ENCODE results near the gene ACTN1. TPM values are rescaled to one million over a fixed set of nuclear protein-coding genes. Genes with fewer than 3 reads are reported as not detected.

The ACTN1 gene
- polyA plus RNA-seq, 1 of the 3 experiments (the other 2 are of a cell fraction): 319 TPM

DNA sequence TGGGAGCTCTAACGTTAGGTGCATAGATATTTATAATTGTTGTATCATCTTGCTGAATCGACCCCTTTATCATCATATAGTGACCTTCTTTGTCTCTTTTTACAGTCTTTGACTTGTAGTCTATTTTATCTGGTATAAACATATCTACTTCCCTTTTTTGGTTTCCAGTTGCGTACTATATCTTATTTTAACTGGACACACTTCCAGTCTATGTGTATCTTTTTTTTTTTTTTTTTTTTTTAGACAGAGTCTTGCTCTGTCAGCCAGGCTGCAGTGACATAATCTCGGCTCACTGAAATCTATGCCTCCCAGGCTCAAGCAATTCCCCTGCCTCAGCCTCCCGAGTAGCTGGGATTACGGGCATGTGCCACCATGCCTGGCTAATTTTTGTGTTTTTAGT lies 144.3 kb downstream of the ACTN1 start:
- TF ChIP-seq EZH2phosphoT487 (IDR thresholded peaks at IDR 0.05; ENCODE audit: borderline replicate concordance, low read depth): no peak
- no peak for TF ChIP-seq MEF2A (IDR thresholded peaks at IDR 0.05; ENCODE audit: borderline replicate concordance, low read depth)
- TF ChIP-seq MXI1 (IDR thresholded peaks at IDR 0.05; ENCODE audit: low read depth, low read length): no peak
- no peak for TF ChIP-seq TCF12 (IDR thresholded peaks at IDR 0.05)
- no peak for TF ChIP-seq NRF1 (IDR thresholded peaks at IDR 0.05; ENCODE audit: low read depth, low read length)
- TF ChIP-seq, protein P1, sequence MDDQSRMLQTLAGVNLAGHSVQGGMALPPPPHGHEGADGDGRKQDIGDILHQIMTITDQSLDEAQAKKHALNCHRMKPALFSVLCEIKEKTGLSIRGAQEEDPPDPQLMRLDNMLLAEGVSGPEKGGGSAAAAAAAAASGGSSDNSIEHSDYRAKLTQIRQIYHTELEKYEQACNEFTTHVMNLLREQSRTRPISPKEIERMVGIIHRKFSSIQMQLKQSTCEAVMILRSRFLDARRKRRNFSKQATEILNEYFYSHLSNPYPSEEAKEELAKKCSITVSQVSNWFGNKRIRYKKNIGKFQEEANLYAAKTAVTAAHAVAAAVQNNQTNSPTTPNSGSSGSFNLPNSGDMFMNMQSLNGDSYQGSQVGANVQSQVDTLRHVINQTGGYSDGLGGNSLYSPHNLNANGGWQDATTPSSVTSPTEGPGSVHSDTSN (IDR thresholded peaks at IDR 0.05): no peak
- TF ChIP-seq GABPA (IDR thresholded peaks at IDR 0.05; ENCODE audit: low read depth): no peak
- TF ChIP-seq, protein P2, sequence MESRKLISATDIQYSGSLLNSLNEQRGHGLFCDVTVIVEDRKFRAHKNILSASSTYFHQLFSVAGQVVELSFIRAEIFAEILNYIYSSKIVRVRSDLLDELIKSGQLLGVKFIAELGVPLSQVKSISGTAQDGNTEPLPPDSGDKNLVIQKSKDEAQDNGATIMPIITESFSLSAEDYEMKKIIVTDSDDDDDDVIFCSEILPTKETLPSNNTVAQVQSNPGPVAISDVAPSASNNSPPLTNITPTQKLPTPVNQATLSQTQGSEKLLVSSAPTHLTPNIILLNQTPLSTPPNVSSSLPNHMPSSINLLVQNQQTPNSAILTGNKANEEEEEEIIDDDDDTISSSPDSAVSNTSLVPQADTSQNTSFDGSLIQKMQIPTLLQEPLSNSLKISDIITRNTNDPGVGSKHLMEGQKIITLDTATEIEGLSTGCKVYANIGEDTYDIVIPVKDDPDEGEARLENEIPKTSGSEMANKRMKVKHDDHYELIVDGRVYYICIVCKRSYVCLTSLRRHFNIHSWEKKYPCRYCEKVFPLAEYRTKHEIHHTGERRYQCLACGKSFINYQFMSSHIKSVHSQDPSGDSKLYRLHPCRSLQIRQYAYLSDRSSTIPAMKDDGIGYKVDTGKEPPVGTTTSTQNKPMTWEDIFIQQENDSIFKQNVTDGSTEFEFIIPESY (IDR thresholded peaks at IDR 0.05; ENCODE audit: borderline replicate concordance, low read depth): no peak
- no peak for TF ChIP-seq RXRA (IDR thresholded peaks at IDR 0.05; ENCODE audit: borderline replicate concordance, low read depth)
- TF ChIP-seq TEAD4 (IDR thresholded peaks at IDR 0.05; ENCODE audit: borderline replicate concordance, insufficient read depth): no peak
- TF ChIP-seq, protein P3, sequence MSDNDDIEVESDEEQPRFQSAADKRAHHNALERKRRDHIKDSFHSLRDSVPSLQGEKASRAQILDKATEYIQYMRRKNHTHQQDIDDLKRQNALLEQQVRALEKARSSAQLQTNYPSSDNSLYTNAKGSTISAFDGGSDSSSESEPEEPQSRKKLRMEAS (IDR thresholded peaks at IDR 0.05; ENCODE audit: low read depth): no peak
- TF ChIP-seq RFX5 (IDR thresholded peaks at IDR 0.05; ENCODE audit: low read length): no peak
- no peak for TF ChIP-seq FOSL2 (IDR thresholded peaks at IDR 0.05; ENCODE audit: borderline replicate concordance, low read depth)
- TF ChIP-seq SMC3 (IDR thresholded peaks at IDR 0.05; ENCODE audit: low read depth, low read length): no peak
- TF ChIP-seq, protein P4, sequence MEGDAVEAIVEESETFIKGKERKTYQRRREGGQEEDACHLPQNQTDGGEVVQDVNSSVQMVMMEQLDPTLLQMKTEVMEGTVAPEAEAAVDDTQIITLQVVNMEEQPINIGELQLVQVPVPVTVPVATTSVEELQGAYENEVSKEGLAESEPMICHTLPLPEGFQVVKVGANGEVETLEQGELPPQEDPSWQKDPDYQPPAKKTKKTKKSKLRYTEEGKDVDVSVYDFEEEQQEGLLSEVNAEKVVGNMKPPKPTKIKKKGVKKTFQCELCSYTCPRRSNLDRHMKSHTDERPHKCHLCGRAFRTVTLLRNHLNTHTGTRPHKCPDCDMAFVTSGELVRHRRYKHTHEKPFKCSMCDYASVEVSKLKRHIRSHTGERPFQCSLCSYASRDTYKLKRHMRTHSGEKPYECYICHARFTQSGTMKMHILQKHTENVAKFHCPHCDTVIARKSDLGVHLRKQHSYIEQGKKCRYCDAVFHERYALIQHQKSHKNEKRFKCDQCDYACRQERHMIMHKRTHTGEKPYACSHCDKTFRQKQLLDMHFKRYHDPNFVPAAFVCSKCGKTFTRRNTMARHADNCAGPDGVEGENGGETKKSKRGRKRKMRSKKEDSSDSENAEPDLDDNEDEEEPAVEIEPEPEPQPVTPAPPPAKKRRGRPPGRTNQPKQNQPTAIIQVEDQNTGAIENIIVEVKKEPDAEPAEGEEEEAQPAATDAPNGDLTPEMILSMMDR (IDR thresholded peaks at IDR 0.05): no peak
- TF ChIP-seq, protein P5, sequence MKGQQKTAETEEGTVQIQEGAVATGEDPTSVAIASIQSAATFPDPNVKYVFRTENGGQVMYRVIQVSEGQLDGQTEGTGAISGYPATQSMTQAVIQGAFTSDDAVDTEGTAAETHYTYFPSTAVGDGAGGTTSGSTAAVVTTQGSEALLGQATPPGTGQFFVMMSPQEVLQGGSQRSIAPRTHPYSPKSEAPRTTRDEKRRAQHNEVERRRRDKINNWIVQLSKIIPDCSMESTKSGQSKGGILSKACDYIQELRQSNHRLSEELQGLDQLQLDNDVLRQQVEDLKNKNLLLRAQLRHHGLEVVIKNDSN (IDR thresholded peaks at IDR 0.05; ENCODE audit: borderline replicate concordance, low read depth): no peak
- TF ChIP-seq RCOR1 (IDR thresholded peaks at IDR 0.05; ENCODE audit: low read length): no peak
- TF ChIP-seq ELF1 (IDR thresholded peaks at IDR 0.05): no peak
- TF ChIP-seq, protein P6, sequence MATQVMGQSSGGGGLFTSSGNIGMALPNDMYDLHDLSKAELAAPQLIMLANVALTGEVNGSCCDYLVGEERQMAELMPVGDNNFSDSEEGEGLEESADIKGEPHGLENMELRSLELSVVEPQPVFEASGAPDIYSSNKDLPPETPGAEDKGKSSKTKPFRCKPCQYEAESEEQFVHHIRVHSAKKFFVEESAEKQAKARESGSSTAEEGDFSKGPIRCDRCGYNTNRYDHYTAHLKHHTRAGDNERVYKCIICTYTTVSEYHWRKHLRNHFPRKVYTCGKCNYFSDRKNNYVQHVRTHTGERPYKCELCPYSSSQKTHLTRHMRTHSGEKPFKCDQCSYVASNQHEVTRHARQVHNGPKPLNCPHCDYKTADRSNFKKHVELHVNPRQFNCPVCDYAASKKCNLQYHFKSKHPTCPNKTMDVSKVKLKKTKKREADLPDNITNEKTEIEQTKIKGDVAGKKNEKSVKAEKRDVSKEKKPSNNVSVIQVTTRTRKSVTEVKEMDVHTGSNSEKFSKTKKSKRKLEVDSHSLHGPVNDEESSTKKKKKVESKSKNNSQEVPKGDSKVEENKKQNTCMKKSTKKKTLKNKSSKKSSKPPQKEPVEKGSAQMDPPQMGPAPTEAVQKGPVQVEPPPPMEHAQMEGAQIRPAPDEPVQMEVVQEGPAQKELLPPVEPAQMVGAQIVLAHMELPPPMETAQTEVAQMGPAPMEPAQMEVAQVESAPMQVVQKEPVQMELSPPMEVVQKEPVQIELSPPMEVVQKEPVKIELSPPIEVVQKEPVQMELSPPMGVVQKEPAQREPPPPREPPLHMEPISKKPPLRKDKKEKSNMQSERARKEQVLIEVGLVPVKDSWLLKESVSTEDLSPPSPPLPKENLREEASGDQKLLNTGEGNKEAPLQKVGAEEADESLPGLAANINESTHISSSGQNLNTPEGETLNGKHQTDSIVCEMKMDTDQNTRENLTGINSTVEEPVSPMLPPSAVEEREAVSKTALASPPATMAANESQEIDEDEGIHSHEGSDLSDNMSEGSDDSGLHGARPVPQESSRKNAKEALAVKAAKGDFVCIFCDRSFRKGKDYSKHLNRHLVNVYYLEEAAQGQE (IDR thresholded peaks at IDR 0.05; ENCODE audit: low read depth, low read length): no peak
- WGBS (ENCODE audit: low lambda C conversion rate): 57% methylated on average over 6 of the region's 6 CpGs
- no peak overlapping the region for H3K4me2 ChIP-seq
- peaks cover 11% of the 10 kb centered on the region; the same call in 1 of the 2 replicates for H3K9me3 ChIP-seq
- DNase-seq: no peak
- H3K27ac ChIP-seq (ENCODE audit: low read depth in 2 of 2, low read length in 1 of 2): no peak overlapping the region
- peaks cover 0 to 51% of the 10 kb centered on the region in 2 experiments for H3K36me3 ChIP-seq (replicated peaks in 1 of 2; ENCODE audit: control insufficient read depth in 1 of 2, insufficient read depth in 2 of 2, low read length in 1 of 2)
- peaks cover 7% of the 10 kb centered on the region for H3F3A ChIP-seq (replicated peaks; ENCODE audit: insufficient read depth)
- H3K9me2 ChIP-seq: no peaks in the 10 kb centered on the region
- CTCF ChIA-PET: interaction anchor here (1.3 to 1.9 kb wide), 2 partner anchors 9 to 10 kb away, joined by 6 to 7 read pairs; no protein-coding TSS in a partner anchor
- no peaks in the 10 kb centered on the region for H3K79me2 ChIP-seq (ENCODE audit: insufficient read depth)
- H3K4me1 ChIP-seq (ENCODE audit: control insufficient read depth in 1 of 2, insufficient read depth in 2 of 2, low read depth in 1 of 2, low read length in 1 of 2): no peaks in the 10 kb centered on the region
- POLR2A ChIA-PET: no interaction called here
- no peaks in the 10 kb centered on the region for H4K20me1 ChIP-seq (ENCODE audit: insufficient read depth)
- no peak overlapping the region for H3K9ac ChIP-seq
- no peak overlapping the region for H3K4me3 ChIP-seq (ENCODE audit: low read depth in 2 of 2, low read length in 1 of 2)
- H3K27me3 ChIP-seq (ENCODE audit: insufficient read depth): no peaks in the 10 kb centered on the region
- H2AFZ ChIP-seq (ENCODE audit: low read depth): no peak overlapping the region
